Stimulated activated naive CD8-positive, alpha-beta T cell treated with anti-CD3 and anti-CD28 coated beads, Interleukin-15, Interleukin-2, amounts not matched to agents 100 U/mL and 50 U/mL, for 24 hours (primary cell): Measurements from ENCODE around the gene GPR37L1.

Source experiments
- ATAC-seq: fragments of 150-1000 bp; cut with Tn5 transposase; one replicate; pipeline ENCODE4 v1.10.0; 2021
- DNase-seq: peaks from one replicate; pipeline ENCODE4 v3.0.0; 2021

GPR37L1 gene

GRCh38 chr1:202122639-202123335 is at the start of gene GPR37L1:
Gene GPR37L1, plus strand, starts transcription at chr1:202122917. Its CDS starts 47 bp downstream, at chr1:202122964.
- ATAC-seq = no peak
- no peak for DNase-seq

GRCh38 chr1:202073206-202073605 is 49.5 kb upstream of the GPR37L1 start:
- ATAC-seq = no peak
- no peak for DNase-seq

- DNase-seq (no peak), ATAC-seq (no peak)
Measured at GRCh38 chr1:202074985-202075384, 47.7 kb upstream of the GPR37L1 start.

GRCh38 chr1:202075389-202075788 is 47.3 kb upstream of the GPR37L1 start:
- DNase-seq (no peak), ATAC-seq (peak; percentile 28)

GRCh38 chr1:202076050-202076511 is 46.6 kb upstream of the GPR37L1 start:
- DNase-seq = no peak
- no peak for ATAC-seq

GRCh38 chr1:202078241-202078640 is 44.5 kb upstream of the GPR37L1 start:
- no peak for DNase-seq
- no peak for ATAC-seq

GRCh38 chr1:202081992-202082391 is 40.7 kb upstream of the GPR37L1 start:
- no peak for DNase-seq
- ATAC-seq = no peak

GRCh38 chr1:202084791-202085681 is 37.7 kb upstream of the GPR37L1 start:
- no peak for ATAC-seq
- DNase-seq = no peak

GRCh38 chr1:202085682-202086373 is 36.9 kb upstream of the GPR37L1 start:
- ATAC-seq (no peak), DNase-seq (no peak)

GRCh38 chr1:202086579-202087350 is 36.0 kb upstream of the GPR37L1 start:
- no peak for ATAC-seq
- DNase-seq = no peak

GRCh38 chr1:202088206-202088605 is 34.5 kb upstream of the GPR37L1 start:
- ATAC-seq (no peak), DNase-seq (no peak)

- DNase-seq (no peak), ATAC-seq (no peak)
Measured at GRCh38 chr1:202090994-202091393, 31.7 kb upstream of the GPR37L1 start.

GRCh38 chr1:202093858-202094257 is 28.9 kb upstream of the GPR37L1 start:
- DNase-seq = no peak
- ATAC-seq = no peak

GRCh38 chr1:202101184-202101583 is 21.5 kb upstream of the GPR37L1 start:
- ATAC-seq (no peak), DNase-seq (no peak)

- DNase-seq = no peak
- ATAC-seq = no peak
Measured at GRCh38 chr1:202104073-202104472, 18.6 kb upstream of the GPR37L1 start.

GRCh38 chr1:202105571-202106339 is 17.0 kb upstream of the GPR37L1 start:
- no peak for DNase-seq
- ATAC-seq = no peak

GRCh38 chr1:202106340-202107254 is 16.1 kb upstream of the GPR37L1 start:
- DNase-seq = no peak
- ATAC-seq = no peak

- ATAC-seq (no peak), DNase-seq (no peak)
Measured at GRCh38 chr1:202107321-202107761, 15.4 kb upstream of the GPR37L1 start.

GRCh38 chr1:202107801-202108731 is 14.7 kb upstream of the GPR37L1 start:
- ATAC-seq (no peak), DNase-seq (no peak)
